Stimulated activated CD4-positive, alpha-beta T cell treated with anti-CD3 and anti-CD28 coated beads, TNF-alpha, amount 100 ng/mL, for 24 hours (primary cell): ENCODE measurements around the gene SYNGR2.
"Not testable (repeated sequence)": the region's sequence is repeated elsewhere in the genome, so short reads cannot be mapped to it uniquely, and the experiment has no call there.

Source experiments
- DNase-seq, 3 experiments: peaks; one replicate each; pipeline ENCODE4 v3.0.0-alpha.2; 2020; ENCODE audit warnings: low read depth in 3 of 3

SYNGR2 gene

DNA sequence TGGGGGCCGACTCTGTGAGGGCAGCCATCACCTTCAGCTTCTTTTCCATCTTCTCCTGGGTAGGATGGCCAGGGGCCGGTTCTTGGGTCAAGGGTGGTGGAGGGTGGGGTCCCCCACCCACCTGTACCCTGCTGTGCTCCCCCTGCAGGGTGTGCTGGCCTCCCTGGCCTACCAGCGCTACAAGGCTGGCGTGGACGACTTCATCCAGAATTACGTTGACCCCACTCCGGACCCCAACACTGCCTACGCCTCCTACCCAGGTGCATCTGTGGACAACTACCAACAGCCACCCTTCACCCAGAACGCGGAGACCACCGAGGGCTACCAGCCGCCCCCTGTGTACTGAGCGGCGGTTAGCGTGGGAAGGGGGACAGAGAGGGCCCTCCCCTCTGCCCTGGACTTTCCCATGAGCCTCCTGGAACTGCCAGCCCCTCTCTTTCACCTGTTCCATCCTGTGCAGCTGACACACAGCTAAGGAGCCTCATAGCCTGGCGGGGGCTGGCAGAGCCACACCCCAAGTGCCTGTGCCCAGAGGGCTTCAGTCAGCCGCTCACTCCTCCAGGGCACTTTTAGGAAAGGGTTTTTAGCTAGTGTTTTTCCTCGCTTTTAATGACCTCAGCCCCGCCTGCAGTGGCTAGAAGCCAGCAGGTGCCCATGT, 3.3 kb downstream of the SYNGR2 start:
- DNase-seq: not testable (repeated sequence)

DNA sequence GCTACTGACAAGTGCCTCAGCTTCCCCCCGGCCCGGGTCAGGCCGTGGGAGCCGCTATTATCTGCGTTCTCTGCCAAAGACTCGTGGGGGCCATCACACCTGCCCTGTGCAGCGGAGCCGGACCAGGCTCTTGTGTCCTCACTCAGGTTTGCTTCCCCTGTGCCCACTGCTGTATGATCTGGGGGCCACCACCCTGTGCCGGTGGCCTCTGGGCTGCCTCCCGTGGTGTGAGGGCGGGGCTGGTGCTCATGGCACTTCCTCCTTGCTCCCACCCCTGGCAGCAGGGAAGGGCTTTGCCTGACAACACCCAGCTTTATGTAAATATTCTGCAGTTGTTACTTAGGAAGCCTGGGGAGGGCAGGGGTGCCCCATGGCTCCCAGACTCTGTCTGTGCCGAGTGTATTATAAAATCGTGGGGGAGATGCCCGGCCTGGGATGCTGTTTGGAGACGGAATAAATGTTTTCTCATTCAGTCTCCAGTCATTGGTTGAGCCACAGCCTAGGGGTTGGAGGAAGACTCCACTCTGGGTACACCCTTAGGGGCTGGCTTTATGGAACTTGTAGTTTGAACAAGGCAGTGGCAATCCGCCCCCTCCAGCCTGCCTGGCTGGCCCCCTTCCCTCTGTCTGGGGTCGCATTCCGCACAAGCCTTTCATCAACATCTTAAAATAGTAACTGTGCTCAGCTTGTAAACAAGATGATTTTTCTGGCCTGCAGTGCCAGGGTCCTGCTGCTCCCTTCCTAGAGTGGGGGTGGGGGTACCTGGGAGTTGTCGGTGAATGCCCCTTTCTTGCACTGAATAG, 4.1 kb downstream of the SYNGR2 start:
- no peak for DNase-seq

DNA sequence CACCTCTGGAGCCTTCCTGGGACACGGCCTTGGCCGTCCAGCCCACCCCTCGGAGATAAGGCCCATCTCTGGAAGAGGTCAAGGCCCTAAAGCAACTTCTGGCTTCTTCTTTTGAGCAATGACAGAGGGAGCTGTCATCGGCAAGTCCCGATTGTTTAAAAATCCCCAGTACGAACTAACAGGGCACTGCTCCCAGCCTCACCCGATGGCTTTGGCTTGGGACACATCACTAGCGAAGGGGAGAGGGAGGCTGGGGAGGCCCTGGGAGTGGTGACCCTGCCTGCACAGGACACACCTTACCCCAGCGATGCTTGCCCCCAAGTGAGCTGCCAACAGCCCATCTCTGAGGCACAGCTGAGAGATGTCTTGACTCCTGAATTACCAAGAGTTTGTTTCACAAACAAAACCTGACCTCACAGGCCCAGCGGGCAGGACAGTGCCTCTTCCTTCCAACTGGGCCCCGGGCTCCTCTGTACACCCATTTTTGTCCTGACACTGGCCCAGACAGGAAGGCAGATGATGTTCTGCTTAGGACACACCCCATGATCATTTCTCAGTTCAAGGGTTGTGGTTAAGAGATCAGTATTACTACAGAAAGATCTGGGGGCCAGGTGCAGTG, 4.8 kb downstream of the SYNGR2 start:
- no peak for DNase-seq

DNA sequence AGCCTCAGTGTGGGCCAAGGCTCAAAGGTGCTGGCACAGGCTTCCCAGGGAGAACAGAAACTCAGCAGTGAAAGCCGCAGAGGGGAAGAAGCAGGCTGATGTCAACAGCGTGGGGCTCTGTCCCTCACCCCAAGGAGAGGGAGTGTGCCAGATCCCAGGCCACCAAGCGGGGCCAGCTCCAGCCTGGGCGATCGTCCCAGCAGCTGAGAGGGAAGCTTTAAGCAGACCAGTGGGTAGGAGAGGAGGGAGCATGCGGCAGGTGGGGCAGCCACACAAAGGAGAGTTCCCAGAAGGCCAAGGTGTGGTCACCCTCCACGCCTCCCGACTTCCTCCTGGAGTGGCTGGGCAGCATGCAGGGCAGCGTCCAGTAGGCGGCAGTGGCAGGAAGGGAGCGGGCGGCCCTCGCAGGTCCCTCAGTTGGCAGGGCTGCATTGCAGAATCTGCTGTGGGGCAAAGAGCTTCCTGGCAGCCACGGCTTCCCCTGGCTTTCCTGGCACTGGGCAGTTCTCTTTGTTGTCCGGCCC, 6.0 kb downstream of the SYNGR2 start:
- DNase-seq: no peak

DNA sequence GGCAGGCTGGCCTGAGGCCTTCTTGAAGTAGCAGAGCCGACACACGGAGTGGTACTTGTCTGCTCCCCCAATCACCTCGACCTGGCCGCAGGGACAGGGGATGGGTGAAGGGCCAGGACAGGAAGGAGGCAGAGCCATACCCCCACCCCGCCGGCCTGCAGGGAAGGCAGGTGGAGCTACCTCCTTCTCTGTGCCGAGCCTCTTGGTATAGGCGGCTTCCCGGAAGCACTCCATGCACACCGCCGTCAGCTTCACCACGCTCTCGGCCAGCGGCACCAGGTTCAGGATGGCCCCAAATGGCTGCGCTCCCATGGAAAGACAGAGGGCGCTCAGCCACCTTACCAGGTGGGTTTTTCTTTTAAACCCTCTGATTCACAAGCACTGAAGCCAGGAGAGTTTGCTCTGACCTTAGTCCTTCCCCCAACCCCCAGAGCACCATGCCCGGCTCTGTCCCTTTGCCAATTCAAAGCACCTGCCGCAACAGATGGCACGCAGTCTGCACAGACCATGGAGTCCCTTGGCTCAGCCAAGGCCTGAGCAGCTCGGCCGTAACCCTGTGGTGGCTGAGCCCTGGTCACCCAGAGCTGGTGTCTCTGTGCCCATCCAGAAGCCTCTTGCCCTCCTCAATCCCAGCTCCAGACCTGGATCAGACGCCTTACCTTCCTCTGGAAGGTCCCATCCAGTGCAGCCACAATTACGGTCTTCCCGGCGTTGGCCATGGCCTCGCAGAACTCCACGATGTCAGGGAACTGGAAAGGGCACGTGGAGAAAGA, 6.7 kb downstream of the SYNGR2 start:
- no peak for DNase-seq

DNA sequence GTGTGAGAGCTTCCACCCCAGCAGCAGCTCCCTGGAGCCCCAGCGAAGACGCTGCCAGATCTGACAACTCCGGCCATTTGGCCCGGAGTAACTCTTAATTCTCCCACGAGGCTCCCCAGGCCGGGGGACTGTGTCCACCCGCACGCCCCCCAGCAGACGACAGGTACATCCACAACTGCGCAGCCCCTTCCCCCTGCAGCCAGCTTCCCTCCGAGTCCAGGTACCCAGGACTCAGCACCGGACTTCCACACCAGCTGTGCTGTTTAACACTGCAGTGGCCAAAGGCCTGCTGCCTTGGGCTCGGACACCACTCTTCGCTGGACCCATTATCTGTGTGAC, 7.2 kb downstream of the SYNGR2 start:
- no peak for DNase-seq

DNA sequence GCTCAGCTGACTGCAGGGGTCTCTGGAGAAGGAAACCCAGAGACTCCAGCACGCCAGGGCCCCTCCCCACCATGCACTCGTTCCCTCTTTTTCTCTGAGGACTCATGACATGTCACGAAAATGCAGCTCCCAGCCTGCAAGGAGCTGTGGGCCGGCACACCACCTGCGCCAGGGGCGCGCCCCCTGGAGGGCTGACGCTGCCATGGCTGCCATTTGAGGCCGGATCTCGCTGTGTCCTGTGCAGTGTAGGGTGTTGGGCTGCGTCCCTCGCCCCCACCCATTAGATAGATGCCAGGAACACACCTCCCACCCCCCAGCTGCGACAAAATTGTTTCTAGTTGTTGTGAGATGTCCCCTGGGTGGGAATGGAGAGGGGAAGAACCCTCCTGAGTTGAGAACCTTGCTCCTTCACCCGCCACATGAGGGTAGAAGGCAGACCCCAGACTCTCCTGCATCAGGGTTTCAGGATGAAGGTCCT, 8.2 kb downstream of the SYNGR2 start:
- peak; percentile 60 to 73 (median 65) for DNase-seq

DNA sequence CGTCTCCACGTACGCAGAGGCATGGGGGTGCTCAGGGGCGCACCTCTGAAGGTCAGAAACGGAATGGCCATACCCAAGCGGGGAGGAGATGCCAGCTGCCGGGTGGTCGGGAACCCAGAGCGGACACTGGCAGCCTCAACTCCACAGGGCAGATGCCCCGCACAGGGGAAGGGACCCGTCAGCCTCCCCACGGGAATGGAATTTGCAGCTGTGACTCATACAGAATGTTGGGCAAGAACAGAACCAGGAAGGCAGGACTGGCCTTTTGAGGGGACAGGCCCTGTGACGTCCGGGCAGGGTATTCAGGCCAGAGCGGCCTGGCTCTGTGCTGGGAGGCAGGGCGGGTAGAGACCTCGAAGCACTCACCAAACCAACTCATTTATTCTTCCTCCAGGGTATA, 11.0 kb downstream of the SYNGR2 start:
- DNase-seq: no peak

DNA sequence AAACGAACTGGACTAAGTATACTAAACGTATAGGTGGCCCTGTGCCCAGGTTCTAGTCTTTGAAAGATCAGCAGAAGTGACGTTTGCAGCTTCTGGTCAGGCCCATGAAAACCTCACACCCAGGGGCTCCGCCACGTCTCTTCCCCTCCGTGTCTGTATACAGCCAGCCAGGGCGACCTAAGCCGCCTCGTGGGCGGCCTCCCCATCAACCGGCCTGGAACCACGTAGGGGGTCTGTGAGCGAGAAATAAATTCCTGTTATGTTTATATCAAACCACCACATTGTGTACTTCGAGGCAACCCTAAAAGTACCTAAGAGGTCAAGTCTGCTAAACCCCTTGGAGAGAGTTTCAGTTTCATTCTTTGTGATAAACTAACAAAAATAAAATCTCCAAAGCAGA, 11.7 kb downstream of the SYNGR2 start:
- DNase-seq: no peak

DNA sequence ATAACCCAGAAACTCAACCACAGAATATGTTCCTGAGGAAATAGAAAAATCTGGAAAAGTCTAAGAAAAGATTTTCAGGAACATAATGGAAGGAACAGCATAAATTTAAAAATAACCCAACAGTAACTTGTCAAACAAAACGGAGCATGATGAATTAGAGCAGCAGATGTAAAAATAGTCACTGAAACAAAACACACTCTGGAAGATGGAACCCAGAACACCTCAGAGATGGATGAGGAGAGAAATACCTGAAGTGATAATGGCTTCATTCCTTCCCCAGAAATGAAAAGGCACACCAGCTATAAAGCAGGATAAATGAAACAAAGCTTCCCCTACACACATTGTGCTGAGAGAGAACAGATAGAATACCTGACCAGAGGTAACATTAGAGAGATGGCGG, 12.1 kb downstream of the SYNGR2 start:
- DNase-seq: no peak

DNA sequence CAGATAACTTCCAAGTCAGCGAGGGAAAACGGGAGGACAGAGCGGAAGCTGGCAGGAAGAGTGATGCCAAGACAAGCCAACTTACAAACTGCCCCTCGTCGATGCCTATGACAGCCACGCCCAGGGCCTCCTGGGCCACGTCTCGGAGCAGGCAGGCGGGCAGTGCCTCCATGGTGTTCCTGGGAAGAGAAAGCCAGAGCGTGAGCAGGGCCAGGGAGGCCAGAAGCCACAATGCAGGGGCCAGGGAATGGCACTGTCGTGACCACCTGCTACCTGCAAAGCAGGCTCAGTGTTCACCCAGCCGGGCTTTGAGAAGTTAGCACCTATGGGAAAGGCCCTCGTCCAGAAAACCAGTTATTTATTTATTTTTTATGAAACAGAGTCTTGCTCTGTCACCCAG, 14.1 kb downstream of the SYNGR2 start:
- DNase-seq: no peak

DNA sequence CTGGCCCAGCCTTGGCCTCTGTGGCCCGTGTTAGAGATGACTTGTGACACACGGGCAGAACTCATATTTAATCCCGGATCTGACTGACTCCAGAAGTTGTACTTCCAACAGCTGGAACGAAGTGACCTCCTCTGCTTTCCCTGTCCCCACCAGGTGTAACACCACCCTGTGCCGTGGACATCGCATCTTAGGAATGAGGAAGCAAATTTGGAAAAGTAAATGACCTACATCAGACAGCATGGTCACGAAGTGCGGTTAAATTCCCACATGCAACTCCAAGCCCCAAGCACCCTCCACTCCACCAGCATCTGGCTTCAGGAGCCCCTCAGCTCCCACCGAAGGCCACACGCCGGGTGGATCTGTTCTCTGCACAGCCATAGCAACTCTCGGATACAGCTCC, 15.5 kb downstream of the SYNGR2 start:
- no peak for DNase-seq

DNA sequence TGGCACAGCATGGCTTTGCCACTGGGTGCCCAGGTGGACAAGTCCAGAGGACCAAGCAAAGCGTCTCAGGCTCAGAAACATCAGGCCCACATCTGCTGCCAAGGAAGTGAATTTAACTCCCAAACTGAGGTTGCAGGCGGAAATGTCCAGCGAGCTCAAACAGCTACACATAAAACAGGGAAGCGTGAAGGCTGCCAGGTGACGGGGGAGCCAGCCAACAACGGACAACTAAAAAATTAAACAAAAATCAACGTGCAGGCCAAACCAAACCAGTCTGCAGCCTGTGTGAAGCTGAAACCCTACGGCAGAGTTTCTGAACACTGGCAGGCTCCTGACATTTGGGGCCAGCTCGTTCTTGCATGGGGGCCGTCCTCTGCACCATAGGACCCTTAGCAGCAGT, 16.0 kb downstream of the SYNGR2 start:
- DNase-seq: no peak

DNA sequence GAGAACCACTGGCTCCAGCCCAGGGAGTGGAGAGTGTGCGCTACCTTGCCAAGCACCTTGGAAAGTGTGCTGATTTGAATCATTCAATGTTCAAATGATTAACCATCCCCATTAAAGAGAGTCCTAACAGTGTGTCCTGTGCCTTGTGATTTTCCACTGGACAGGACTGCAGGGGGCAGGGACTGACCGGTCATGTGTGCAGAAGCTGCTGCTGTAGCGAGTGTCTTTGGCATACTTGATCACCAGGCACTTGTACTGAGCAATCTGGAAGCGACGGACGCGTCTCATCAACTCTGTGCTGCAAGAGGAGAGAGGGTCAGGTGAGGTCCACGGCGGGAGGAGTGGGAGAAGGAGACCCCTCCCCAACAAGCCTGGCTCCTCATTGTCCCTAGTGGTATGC, 16.5 kb downstream of the SYNGR2 start:
- DNase-seq: no peak

DNA sequence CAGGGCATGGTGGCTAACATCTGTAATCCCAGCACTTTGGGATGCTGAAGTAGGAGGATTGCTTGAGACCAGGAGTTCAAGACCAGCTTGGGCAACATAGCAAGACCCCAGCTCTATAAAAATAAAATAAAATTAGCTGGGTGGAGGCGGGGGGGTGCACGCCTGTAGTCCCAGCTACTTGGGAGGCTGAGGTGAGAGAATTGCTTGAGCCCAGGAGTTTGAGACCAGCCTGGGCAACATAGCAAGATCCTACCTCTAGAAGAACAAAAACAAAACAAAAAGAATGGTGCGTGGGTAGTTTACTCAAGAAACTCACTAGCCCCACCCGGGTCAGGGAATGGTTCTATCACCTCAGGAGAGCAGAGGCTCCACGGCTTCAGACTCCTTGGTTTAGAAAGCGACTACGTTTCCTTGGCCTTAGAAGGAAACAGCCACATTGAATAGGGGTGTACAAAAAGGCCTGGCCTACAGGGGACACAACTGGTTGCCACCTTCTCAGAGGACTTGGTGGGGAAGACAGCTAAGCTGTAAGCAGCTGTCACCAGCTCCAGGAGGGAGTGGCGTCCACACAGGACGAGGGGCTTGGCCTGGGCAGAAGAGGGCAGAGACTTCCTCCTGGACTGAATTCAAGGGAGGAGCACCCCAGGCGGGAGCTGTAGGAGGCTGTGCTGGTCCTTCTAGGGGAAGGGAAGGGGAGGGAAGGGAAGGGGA, 17.8 kb downstream of the SYNGR2 start:
- DNase-seq: no peak

DNA sequence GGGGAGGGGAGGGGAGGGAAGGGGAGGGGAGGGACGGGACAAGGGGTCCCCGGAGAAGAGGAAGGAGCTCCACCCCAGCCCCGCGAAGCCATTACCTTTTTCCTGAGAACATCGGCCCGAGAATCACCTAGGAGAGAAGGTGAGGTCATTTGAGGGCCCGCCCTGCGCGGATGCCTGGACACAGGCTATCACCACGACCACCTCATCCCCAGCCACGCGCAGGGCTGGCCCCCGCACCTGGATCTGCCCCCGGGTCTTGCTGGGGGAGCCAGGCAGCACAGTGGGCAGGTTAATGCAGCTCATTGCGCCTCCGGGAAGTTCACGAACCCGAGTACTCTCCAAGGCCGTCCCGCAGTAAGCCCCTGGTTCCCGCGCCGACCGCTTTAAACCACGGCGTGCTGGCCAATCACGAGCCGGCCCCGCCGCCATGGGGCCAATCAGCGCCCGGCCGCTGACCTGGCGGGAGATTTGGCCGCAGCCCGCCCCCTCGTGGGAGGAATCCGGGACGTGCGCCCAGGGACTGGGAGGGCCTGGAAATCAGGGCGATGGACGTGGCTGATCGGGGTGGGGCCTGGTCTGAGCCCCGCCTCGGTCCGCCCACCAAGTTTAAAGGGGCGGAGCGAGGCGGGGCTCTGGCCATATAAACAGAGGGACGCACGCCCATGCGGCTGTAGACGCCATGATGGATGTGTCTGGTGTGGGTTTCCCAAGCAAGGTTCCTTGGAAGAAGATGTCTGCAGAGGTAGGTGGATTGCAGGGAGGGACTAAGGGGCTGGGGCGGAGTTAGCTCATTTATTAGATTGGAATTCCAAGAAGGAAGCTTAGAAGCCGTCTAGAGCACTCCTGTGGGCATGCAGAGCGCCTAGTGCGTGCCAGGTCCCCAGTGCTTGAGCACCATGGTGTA, 18.6 kb downstream of the SYNGR2 start, which contains the start of the genes AFMID and TK1:
TSS of gene AFMID (plus strand) at position 671 of the 904 bp plus-strand sequence. CDS start at position 680, 9 bp downstream.
TSS of gene TK1 (minus strand) at position 361 of the 904 bp plus-strand sequence. CDS start at position 303, 58 bp downstream.
- peak; percentile 80 to 97 (median 80) for DNase-seq

DNA sequence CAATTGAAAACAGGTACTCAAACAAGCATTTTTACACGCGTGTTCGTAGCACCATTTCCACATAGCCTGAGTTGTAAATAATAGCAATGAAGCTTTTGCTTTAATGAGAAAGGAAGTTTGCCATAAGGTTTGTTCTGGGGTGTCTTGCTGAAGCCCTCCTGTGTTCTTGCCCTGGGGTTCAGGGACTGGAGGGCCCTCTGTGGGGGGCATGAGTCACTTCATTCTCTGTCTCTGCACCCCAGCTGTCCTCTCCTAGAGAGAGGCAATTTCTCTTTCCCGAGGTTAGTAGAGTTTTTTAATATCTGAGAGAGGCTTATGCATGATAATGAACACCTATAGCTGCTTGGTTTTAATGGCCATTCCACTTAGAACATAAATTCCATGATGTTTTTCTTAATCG, 28.3 kb downstream of the SYNGR2 start:
- no peak for DNase-seq

DNA sequence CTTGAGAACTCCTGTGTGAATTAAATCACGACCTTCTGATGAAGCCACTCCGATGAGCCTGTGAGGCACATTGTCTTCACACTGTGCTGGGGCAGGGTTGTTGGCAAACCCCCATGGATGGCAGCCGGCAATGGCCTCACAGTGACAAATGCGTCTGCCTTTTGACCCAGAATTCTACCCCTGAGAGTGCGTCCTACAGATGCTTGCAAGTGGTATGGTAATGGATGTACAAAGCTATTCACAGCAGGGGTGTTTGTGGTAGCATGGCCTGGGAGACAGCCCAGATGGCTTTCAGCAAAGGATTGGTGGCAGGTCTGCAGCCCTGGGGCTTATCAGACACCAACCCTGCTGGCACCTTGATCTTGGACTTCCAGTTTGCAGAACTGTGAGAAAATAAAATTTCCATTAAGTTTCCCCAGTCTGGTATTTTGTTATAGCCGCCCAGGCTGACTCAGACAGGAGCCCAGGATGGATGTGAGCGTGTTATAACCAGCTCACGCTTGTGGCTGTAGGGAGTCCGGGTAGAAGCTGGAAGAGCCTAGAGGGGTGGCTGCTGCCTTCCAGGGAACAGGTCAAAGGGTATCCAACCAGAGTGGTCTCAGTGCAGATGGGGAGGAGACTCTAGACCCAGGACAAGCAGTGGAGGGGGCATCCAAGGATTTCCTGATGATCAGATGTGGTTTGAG, 28.9 kb downstream of the SYNGR2 start:
- DNase-seq: no peak

DNA sequence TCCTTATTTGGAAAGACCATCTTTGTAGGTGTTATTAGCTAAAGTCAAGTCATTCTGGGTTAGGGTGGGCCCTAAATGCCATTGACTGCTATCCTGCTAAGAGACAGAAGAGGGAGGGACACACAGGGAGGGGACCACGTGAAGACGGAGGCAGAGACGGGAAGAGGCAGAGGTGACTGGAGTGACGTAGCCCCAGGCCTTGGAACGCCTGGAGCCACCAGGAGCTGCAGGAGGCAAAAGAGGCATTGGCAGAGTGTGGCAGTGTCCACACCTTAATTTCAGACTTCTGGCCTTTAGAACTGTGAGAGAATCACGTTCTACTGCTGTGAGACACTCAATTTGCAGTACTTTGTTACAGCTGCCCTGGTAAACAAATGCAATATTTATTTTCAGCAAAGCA, 32.1 kb downstream of the SYNGR2 start:
- no peak for DNase-seq
